GM12878 (cell line): ENCODE data around the gene NAXE. TPM values are rescaled to one million over a fixed set of nuclear protein-coding genes. Genes with fewer than 3 reads are reported as not detected.

Experiments used
- ATAC-seq: fragments of 200-7000 bp; cut with Tn5 transposase; 3 replicates; pipeline ENCODE4 v1.9.1; 2020; ENCODE audit warnings: mild to moderate bottlenecking, moderate library complexity
- BruUV-seq: library from RNA; stranded (reverse); fragments of 400-500 nt; replicated peaks from 2 replicates; lab custom pipeline; 2021; lab: Mats Ljungman, UMichigan
- CTCF ChIA-PET: fragments of 300-600 bp; sonication (Branson Sonifier 250); formaldehyde crosslinking; extraction: SDS; loops from one replicate; lab custom pipeline; 2021; ENCODE audit warnings: inconsistent platforms; lab: Yijun Ruan, JAX
- POLR2A ChIA-PET: fragments of 350-600 bp; formaldehyde crosslinking; extraction: SDS; loops from one replicate; lab custom pipeline; 2021; ENCODE audit warnings: inconsistent platforms; lab: Charles Lee
- RAD21 ChIA-PET: fragments of 300-600 bp; sonication (Branson Sonifier 250); formaldehyde crosslinking; loops from one replicate; lab custom pipeline; 2023; ENCODE audit warnings: antibody characterized with exemption; ENCODE audit not compliant: unreplicated experiment; lab: Charles Lee
- SMC1A ChIA-PET: fragments of 300-600 bp; sonication (Branson Sonifier 250); formaldehyde crosslinking; loops from one replicate; lab custom pipeline; 2023; ENCODE audit not compliant: unreplicated experiment, uncharacterized antibody; lab: Charles Lee
- DNase-seq: peaks from one replicate; pipeline ENCODE4 v3.0.0-alpha.2; 2011; ENCODE audit warnings: low read depth, low spot score
- FAIRE-seq: peaks from 3 replicates; lab custom pipeline; 2011; peaks lifted over from hg19 to GRCh38; lab: Jason Lieb, UNC
- H2AFZ ChIP-seq: 2 replicates; pipeline ENCODE4 v1.6.0; 2011; ENCODE audit warnings: low read depth, low read length, control low read depth; ENCODE audit not compliant: control insufficient read depth
- H3K27ac ChIP-seq: 2 replicates; pipeline ENCODE4 v1.5.1; 2011; ENCODE audit warnings: control low read depth; ENCODE audit not compliant: control insufficient read depth, insufficient read depth
- H3K27me3 ChIP-seq, 2 experiments: replicated peaks in 1 of 2; 2 replicates each; pipeline versions ENCODE4 v1.6.0 to v1.6.1; 2011; ENCODE audit warnings: low read length in 1 of 2; ENCODE audit not compliant: control insufficient read depth in 2 of 2, insufficient read depth in 2 of 2
- H3K36me3 ChIP-seq, 2 experiments: 2 replicates each; pipeline ENCODE4 v1.5.1; 2011; ENCODE audit warnings: low read length in 1 of 2; ENCODE audit not compliant: control insufficient read depth in 2 of 2, insufficient read depth in 2 of 2
- H3K4me1 ChIP-seq: 2 replicates; pipeline ENCODE4 v1.6.1; 2011; ENCODE audit warnings: mild to moderate bottlenecking, low read length, moderate library complexity, mixed read lengths; ENCODE audit not compliant: control insufficient read depth, insufficient read depth
- H3K4me2 ChIP-seq: 2 replicates; pipeline ENCODE4 v1.6.0; 2011; ENCODE audit warnings: control low read depth; ENCODE audit not compliant: control insufficient read depth, insufficient read depth
- H3K4me3 ChIP-seq: fragments of 200-600 bp; sonication (generic); 2 replicates; pipeline ENCODE4 v1.5.1; 2016
- H3K79me2 ChIP-seq: 2 replicates; pipeline ENCODE4 v1.6.0; 2011; ENCODE audit warnings: low read length; ENCODE audit not compliant: control insufficient read depth, insufficient read depth
- H3K9ac ChIP-seq: 2 replicates; pipeline ENCODE4 v1.8.0; 2011; ENCODE audit warnings: low read length, control low read depth, mixed read lengths; ENCODE audit not compliant: control insufficient read depth, insufficient read depth
- H3K9me3 ChIP-seq: replicated peaks from 3 replicates; pipeline ENCODE4 v1.5.1; 2011; ENCODE audit warnings: mild to moderate bottlenecking, low read length; ENCODE audit not compliant: control insufficient read depth, insufficient read depth
- H4K20me1 ChIP-seq: 2 replicates; pipeline ENCODE4 v1.6.0; 2011; ENCODE audit not compliant: control insufficient read depth, insufficient read depth
- BCLAF1 ChIP-seq: fragments of 450-650 bp; IDR thresholded peaks from 2 replicates; pipeline ENCODE4 v1.6.1; 2017; ENCODE audit warnings: antibody characterized with exemption, mild to moderate bottlenecking, moderate library complexity
- BRCA1 ChIP-seq: IDR thresholded peaks from 2 replicates; pipeline ENCODE4 v1.6.1; 2011; ENCODE audit warnings: low read depth, low read length, improper control_type of control experiment
- IRF4 ChIP-seq: IDR thresholded peaks from 2 replicates; pipeline ENCODE4 v1.6.1; 2011; ENCODE audit warnings: low read depth, low read length
- NFXL1 ChIP-seq: fragments of 450-650 bp; IDR thresholded peaks from 2 replicates; pipeline ENCODE4 v1.6.1; 2017; ENCODE audit warnings: antibody characterized with exemption, mild to moderate bottlenecking, borderline replicate concordance
- PAX5 ChIP-seq: IDR thresholded peaks from 2 replicates; pipeline ENCODE4 v1.6.1; 2011; ENCODE audit warnings: low read depth, low read length, borderline replicate concordance
- RELB ChIP-seq: fragments of 450-650 bp; IDR thresholded peaks from 2 replicates; pipeline ENCODE4 v1.6.1; 2017; ENCODE audit warnings: low read depth, mild to moderate bottlenecking, moderate library complexity
- SMAD5 ChIP-seq: IDR thresholded peaks from 2 replicates; pipeline ENCODE4 v1.6.1; 2016; ENCODE audit warnings: antibody characterized with exemption, low read depth
- WGBS: methylation state at CpG from one replicate; pipeline ENCODE4 v1.1.6; 2016; ENCODE audit warnings: low lambda C conversion rate; ENCODE audit not compliant: insufficient replicate concordance, insufficient coverage; ENCODE audit errors: missing lambda C conversion rate; 5-methylcytosine and 5-hydroxymethylcytosine counted together
- in situ Hi-C: fragments of 300-500 bp; cut with MboI; formaldehyde crosslinking; loops from 9 replicates; pipeline ENCODE4 v1.14.3; 2018; ENCODE audit warnings: mixed read lengths
- intact Hi-C: fragments of 100-400 bp; cut with micrococcal nuclease; formaldehyde crosslinking; loops from one replicate; pipeline ENCODE4 v1.14.2; 2022; ENCODE audit not compliant: unreplicated experiment
- polyA plus RNA-seq, 11 experiments: library from polyadenylated mRNA; depleted of rRNA in 4 of 11; unstranded in 6 of 11; stranded (reverse) in 5 of 11; fragments of >200 nt; fragmentation: Nextera tagmentation in 4 of 11; fragmentation: Illumina TruSeq in 1 of 11; extraction: Ambion mirVana in 4 of 11; extraction: Trizol in 1 of 11; gene quantifications; 1 replicate in 1 of 11; 2 replicates in 10 of 11; pipeline versions ENCODE4 v1.2.1 to v1.2.3, GENCODE V29; 2011 to 2016; ENCODE audit warnings: inconsistent platforms in 2 of 11, missing spikeins in 2 of 11, low read depth in 1 of 11
- total RNA-seq, 4 experiments: library from RNA; depleted of rRNA in 3 of 4; stranded (reverse); fragments of >200 nt in 3 of 4; fragmentation: Illumina TruSeq in 1 of 4; extraction: Trizol in 1 of 4; gene quantifications; 2 replicates each; pipeline versions ENCODE4 v1.2.1 to v1.2.3, GENCODE V29; 2013 to 2021
- TF ChIP-seq, protein P1 (sequence below): fragments of 450-650 bp; IDR thresholded peaks from 2 replicates; pipeline ENCODE4 v1.6.1; 2018; ENCODE audit warnings: mild to moderate bottlenecking, low read depth, moderate library complexity; ENCODE audit not compliant: partially characterized antibody

The NAXE gene
- total and polyA plus RNA-seq, 10 of the 15 experiments (the other 5 are each of a cell fraction or from before 2014, with no cell fraction given): 17.8 to 93.3 (median 68.8) TPM

DNA sequence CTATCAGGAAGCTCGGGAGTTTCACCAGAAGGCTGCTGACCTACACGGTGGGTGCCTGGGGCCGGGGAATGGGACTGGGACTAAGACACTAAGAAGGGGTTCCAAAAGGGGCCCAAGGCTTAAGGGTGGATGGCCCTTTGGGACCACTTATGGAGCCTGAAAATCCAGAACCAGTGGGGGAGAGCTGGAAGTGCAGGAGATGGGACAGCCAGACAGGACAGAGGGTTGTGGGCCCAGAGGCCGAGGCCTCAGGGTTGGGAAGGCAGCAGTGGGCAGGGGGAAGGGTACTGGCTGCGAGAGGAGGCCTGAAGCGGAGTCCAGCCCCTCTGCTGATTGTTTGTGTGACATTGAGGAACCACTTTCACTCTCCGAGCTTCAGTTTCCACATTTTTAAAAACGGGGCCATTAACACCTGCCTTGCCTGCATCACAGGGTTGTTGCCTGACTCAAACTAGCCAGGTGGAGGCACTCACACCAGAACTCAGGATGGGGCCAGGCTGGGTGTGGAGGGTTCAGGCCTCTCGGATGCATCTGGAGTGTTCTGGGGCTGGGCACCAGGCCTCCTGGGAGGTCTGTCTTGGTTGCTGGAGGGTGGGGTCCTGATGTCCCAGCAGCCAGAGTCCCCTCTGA lies 9.1 kb upstream of the NAXE start (continued):
- no peak for TF ChIP-seq BCLAF1
- TF ChIP-seq IRF4: no peak
- TF ChIP-seq, all 136 proteins: peak for 2

- H3K4me2 ChIP-seq: no peak overlapping the region
- H2AFZ ChIP-seq: no peak overlapping the region; the same call in 1 of the 2 replicates
- in situ Hi-C loops (no loop called here), intact Hi-C loops (loop anchor here (1.0 to 2.0 kb wide), 2 partner anchors 24 to 127 kb away; no protein-coding TSS in a partner anchor)
- no peaks in the 10 kb centered on the region for H3K9me3 ChIP-seq
- peak; percentile 99 for FAIRE-seq
- DNase-seq: no peak
- H3K27me3 ChIP-seq: no peaks in the 10 kb centered on the region; a peak in 1 of 4 replicates
- no peaks in the 10 kb centered on the region for H4K20me1 ChIP-seq
- 54% methylated on average over 19 of the region's 20 CpGs for WGBS
- RAD21 ChIA-PET: interaction anchor here (1.1 kb wide), 1 partner anchor 25 kb away, joined by 3 read pairs; no protein-coding TSS in a partner anchor
- H3K9ac ChIP-seq: no peak overlapping the region
- no TSS peak for BruUV-seq
- SMC1A ChIA-PET: interaction anchor here (1.0 to 3.5 kb wide), 3 partner anchors 24 to 126 kb away, joined by 3 to 22 read pairs (median 5); no protein-coding TSS in a partner anchor
- CTCF ChIA-PET: interaction anchor here (1.0 to 4.6 kb wide), 6 partner anchors 16 to 77 kb away, joined by 3 to 40 read pairs (median 12); partner anchors contain the start of gene GPATCH4
- H3K79me2 ChIP-seq: no peaks in the 10 kb centered on the region
- POLR2A ChIA-PET: interaction anchor here (0.6 kb wide), 1 partner anchor 121 kb away, joined by 9 read pairs; no protein-coding TSS in a partner anchor
- peaks cover 16% of the 10 kb centered on the region for H3K4me1 ChIP-seq
- ATAC-seq: peak; percentile 83
- no peak overlapping the region for H3K4me3 ChIP-seq
- H3K27ac ChIP-seq: no peak overlapping the region
- H3K36me3 ChIP-seq: no peaks in the 10 kb centered on the region
- 0 out of 2 replicates have a peak, but pooled peaks have one; percentile 55 for TF ChIP-seq PAX5
- TF ChIP-seq RELB: no peak
- TF ChIP-seq NFXL1: no peak
- TF ChIP-seq, protein P1, sequence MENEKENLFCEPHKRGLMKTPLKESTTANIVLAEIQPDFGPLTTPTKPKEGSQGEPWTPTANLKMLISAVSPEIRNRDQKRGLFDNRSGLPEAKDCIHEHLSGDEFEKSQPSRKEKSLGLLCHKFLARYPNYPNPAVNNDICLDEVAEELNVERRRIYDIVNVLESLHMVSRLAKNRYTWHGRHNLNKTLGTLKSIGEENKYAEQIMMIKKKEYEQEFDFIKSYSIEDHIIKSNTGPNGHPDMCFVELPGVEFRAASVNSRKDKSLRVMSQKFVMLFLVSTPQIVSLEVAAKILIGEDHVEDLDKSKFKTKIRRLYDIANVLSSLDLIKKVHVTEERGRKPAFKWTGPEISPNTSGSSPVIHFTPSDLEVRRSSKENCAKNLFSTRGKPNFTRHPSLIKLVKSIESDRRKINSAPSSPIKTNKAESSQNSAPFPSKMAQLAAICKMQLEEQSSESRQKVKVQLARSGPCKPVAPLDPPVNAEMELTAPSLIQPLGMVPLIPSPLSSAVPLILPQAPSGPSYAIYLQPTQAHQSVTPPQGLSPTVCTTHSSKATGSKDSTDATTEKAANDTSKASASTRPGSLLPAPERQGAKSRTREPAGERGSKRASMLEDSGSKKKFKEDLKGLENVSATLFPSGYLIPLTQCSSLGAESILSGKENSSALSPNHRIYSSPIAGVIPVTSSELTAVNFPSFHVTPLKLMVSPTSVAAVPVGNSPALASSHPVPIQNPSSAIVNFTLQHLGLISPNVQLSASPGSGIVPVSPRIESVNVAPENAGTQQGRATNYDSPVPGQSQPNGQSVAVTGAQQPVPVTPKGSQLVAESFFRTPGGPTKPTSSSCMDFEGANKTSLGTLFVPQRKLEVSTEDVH: no peak
- no peak for TF ChIP-seq SMAD5
- TF ChIP-seq BRCA1: no peak
Measured at GRCh38 chr1:156583821-156584622, 7.6 kb upstream of the NAXE start.
